Stimulated activated CD4-positive, alpha-beta T cell treated with anti-CD3 and anti-CD28 coated beads, Interleukin-1b, Interleukin-23, amount 100 ng/mL, for 48 hours (primary cell): Measurements from ENCODE around the gene EYS.
"Not testable (repeated sequence)": the region's sequence is repeated elsewhere in the genome, so short reads cannot be mapped to it uniquely, and the experiment has no call there.

ENCODE experiments used
- DNase-seq: peaks from one replicate; pipeline ENCODE4 v3.0.0-alpha.2; 2020

EYS gene

GRCh38 chr6:63745784-63746183 is 1961.2 kb downstream of the EYS start:
- DNase-seq: no peak

- DNase-seq: no peak
Measured at GRCh38 chr6:63744810-63745209, 1962.2 kb downstream of the EYS start.

GRCh38 chr6:63743691-63744090 is 1963.3 kb downstream of the EYS start:
- no peak for DNase-seq

GRCh38 chr6:63742060-63742459 is 1965.0 kb downstream of the EYS start:
- DNase-seq: no peak

GRCh38 chr6:63740709-63741108 is 1966.3 kb downstream of the EYS start:
- no peak for DNase-seq

- DNase-seq: no peak
Measured at GRCh38 chr6:63739094-63739687, 1967.8 kb downstream of the EYS start.

GRCh38 chr6:63738190-63738589 is 1968.8 kb downstream of the EYS start:
- DNase-seq: not testable (repeated sequence)

- DNase-seq: no peak
Measured at GRCh38 chr6:63734923-63735322, 1972.1 kb downstream of the EYS start.

- no peak for DNase-seq
Measured at GRCh38 chr6:63732336-63732735, 1974.7 kb downstream of the EYS start.

- DNase-seq: no peak
Measured at GRCh38 chr6:63731930-63732329, 1975.1 kb downstream of the EYS start.

GRCh38 chr6:63730311-63730710 is 1976.7 kb downstream of the EYS start:
- no peak for DNase-seq

GRCh38 chr6:63724721-63725120 is 1982.3 kb downstream of the EYS start:
- DNase-seq: no peak

- DNase-seq: no peak
Measured at GRCh38 chr6:63721181-63721580, 1985.8 kb downstream of the EYS start.

GRCh38 chr6:63716169-63716568 is 1990.9 kb downstream of the EYS start:
- DNase-seq: no peak

- DNase-seq: no peak
Measured at GRCh38 chr6:63714091-63714490, 1992.9 kb downstream of the EYS start.

GRCh38 chr6:63713332-63713731 is 1993.7 kb downstream of the EYS start:
- no peak for DNase-seq

- no peak for DNase-seq
Measured at GRCh38 chr6:63709148-63709547, 1997.9 kb downstream of the EYS start.

- no peak for DNase-seq
Measured at GRCh38 chr6:63708631-63709030, 1998.4 kb downstream of the EYS start.

GRCh38 chr6:63706630-63707029 is 2000.4 kb downstream of the EYS start:
- no peak for DNase-seq

GRCh38 chr6:63705707-63706106 is 2001.3 kb downstream of the EYS start:
- DNase-seq: no peak

GRCh38 chr6:63690221-63690620 is 2016.8 kb downstream of the EYS start:
- no peak for DNase-seq

- no peak for DNase-seq
Measured at GRCh38 chr6:63689421-63689820, 2017.6 kb downstream of the EYS start.

- DNase-seq: no peak
Measured at GRCh38 chr6:63685446-63686379, 2021.3 kb downstream of the EYS start.

- no peak for DNase-seq
Measured at GRCh38 chr6:63683071-63683603, 2023.9 kb downstream of the EYS start.
